K562 (cell line): Measurements from ENCODE around the gene EMILIN3. TPM values are rescaled to one million over a fixed set of nuclear protein-coding genes. Genes with fewer than 3 reads are reported as not detected.
A peak's percentile ranks its signal among the peaks of the same experiment; 100 is the strongest.

Experiments used
- ATAC-seq: fragments of 200-7000 bp; cut with Tn5 transposase; 3 replicates; pipeline ENCODE4 v1.9.1; 2020; ENCODE audit warnings: moderate library complexity
- BruUV-seq: library from RNA; stranded (reverse); fragments of 400-500 nt; replicated peaks from 2 replicates; lab custom pipeline; 2021; lab: Mats Ljungman, UMichigan
- CTCF ChIA-PET: fragments of 300-600 bp; formaldehyde crosslinking; extraction: SDS; loops from one replicate; lab custom pipeline; 2021; ENCODE audit warnings: low intra/inter-chr PET ratio; lab: Yijun Ruan, JAX
- POLR2A ChIA-PET: fragments of 300-600, 350-650 bp; sonication (Branson Sonifier 250); formaldehyde crosslinking; extraction: SDS; loops from one replicate; lab custom pipeline; 2021; ENCODE audit warnings: antibody characterized with exemption, inconsistent platforms; lab: Yijun Ruan, JAX
- DNase-seq, 4 experiments: peaks; one replicate each; pipeline versions ENCODE4 v3.0.0 to v3.0.0-alpha.2; 2011 to 2018; ENCODE audit warnings: low spot score in 3 of 4, mixed read lengths in 3 of 4; ENCODE audit errors: extremely low read depth in 1 of 4
- FAIRE-seq: peaks from 2 replicates; lab custom pipeline; 2011; peaks lifted over from hg19 to GRCh38; lab: Jason Lieb, UNC
- H2AFZ ChIP-seq: 2 replicates; pipeline ENCODE4 v1.6.0; 2011; ENCODE audit warnings: low read depth, low read length, control low read depth, inconsistent platforms
- H3K27ac ChIP-seq: fragments of 200-600 bp; 3 replicates; pipeline ENCODE4 v1.8.0; 2011; ENCODE audit warnings: low read depth, mild to moderate bottlenecking, control low read depth, inconsistent platforms, low read length, moderate library complexity, mixed read lengths; ENCODE audit errors: extremely low read depth
- H3K27me3 ChIP-seq, 2 experiments: fragments of 300-600 bp in 1 of 2; 2 replicates in 1 of 2; 3 replicates in 1 of 2; pipeline versions ENCODE4 v1.6.0 to v1.8.0; 2011; ENCODE audit warnings: inconsistent platforms in 2 of 2, low read length in 2 of 2, mild to moderate bottlenecking in 1 of 2, mixed read lengths in 1 of 2, moderate library complexity in 1 of 2; ENCODE audit not compliant: control insufficient read depth in 2 of 2, insufficient read depth in 2 of 2
- H3K36me3 ChIP-seq: fragments of 300-600 bp; 3 replicates; pipeline ENCODE4 v1.8.0; 2011; ENCODE audit warnings: mild to moderate bottlenecking, low read length, inconsistent platforms; ENCODE audit not compliant: control insufficient read depth, insufficient read depth
- H3K4me1 ChIP-seq, 2 experiments: fragments of 200-600 bp in 1 of 2; replicated peaks in 1 of 2; 2 replicates in 1 of 2; 3 replicates in 1 of 2; pipeline versions ENCODE4 v1.5.1 to v1.8.0; 2011; ENCODE audit warnings: inconsistent platforms in 2 of 2, low read length in 2 of 2, mild to moderate bottlenecking in 1 of 2, mixed read lengths in 1 of 2, moderate library complexity in 1 of 2; ENCODE audit not compliant: control insufficient read depth in 2 of 2, insufficient read depth in 2 of 2
- H3K4me2 ChIP-seq: 2 replicates; pipeline ENCODE4 v1.6.1; 2011; ENCODE audit warnings: low read length, control low read depth, inconsistent platforms, mixed read lengths; ENCODE audit not compliant: insufficient read depth
- H3K4me3 ChIP-seq: fragments of 200-600 bp; sonication (generic), shearing (Covaris generic); 2 replicates; pipeline ENCODE4 v1.5.1; 2016; ENCODE audit warnings: control low read depth, inconsistent platforms
- H3K79me2 ChIP-seq: fragments of 200-600 bp; 3 replicates; pipeline ENCODE4 v1.8.0; 2011; ENCODE audit warnings: low read length, inconsistent platforms; ENCODE audit not compliant: control insufficient read depth, insufficient read depth
- H3K9ac ChIP-seq, 2 experiments: 2 replicates each; pipeline versions ENCODE4 v1.6.0 to v1.6.1; 2011; ENCODE audit warnings: low read depth in 2 of 2, low read length in 2 of 2, control low read depth in 1 of 2, inconsistent platforms in 1 of 2, mild to moderate bottlenecking in 1 of 2, mixed read lengths in 1 of 2; ENCODE audit not compliant: insufficient read depth in 1 of 2
- H3K9me1 ChIP-seq: one replicate; pipeline ENCODE4 v1.6.0; 2011; ENCODE audit warnings: inconsistent platforms, mild to moderate bottlenecking, low read length, moderate library complexity; ENCODE audit not compliant: control insufficient read depth, insufficient read depth
- H3K9me3 ChIP-seq: replicated peaks from 2 replicates; pipeline ENCODE4 v1.5.1; 2011; ENCODE audit warnings: low read depth, low read length, inconsistent platforms; ENCODE audit not compliant: control insufficient read depth, insufficient read depth
- H4K20me1 ChIP-seq: replicated peaks from 2 replicates; pipeline ENCODE4 v1.6.1; 2011; ENCODE audit warnings: low read length, inconsistent platforms, mixed read lengths; ENCODE audit not compliant: control insufficient read depth, insufficient read depth
- CUX1 ChIP-seq: fragments of 200-800 bp; sonication (Bioruptor generic); IDR thresholded peaks from 2 replicates; pipeline ENCODE4 v1.6.1; 2016; ENCODE audit warnings: missing genetic modification characterization, missing compliant biosample characterization
- SOX6 ChIP-seq: fragments of 450-650 bp; IDR thresholded peaks from 2 replicates; pipeline ENCODE4 v1.6.1; 2014; ENCODE audit warnings: mild to moderate bottlenecking
- XRCC3 ChIP-seq: fragments of 450-650 bp; IDR thresholded peaks from 2 replicates; pipeline ENCODE4 v1.6.1; 2017; ENCODE audit warnings: mild to moderate bottlenecking, moderate library complexity
- ZNF23 ChIP-seq: fragments of 250-450 bp; sonication (Bioruptor Pico); IDR thresholded peaks from 2 replicates; pipeline ENCODE4 v1.4.0; 2020; ENCODE audit warnings: mild to moderate bottlenecking
- ZNF398 ChIP-seq: fragments of 250-450 bp; sonication (Bioruptor Pico); IDR thresholded peaks from 2 replicates; pipeline ENCODE4 v1.8.0; 2021; ENCODE audit warnings: moderate library complexity, mild to moderate bottlenecking, inconsistent platforms
- whole genome bisulfite sequencing: fragments of 100-300 bp; shearing (Covaris generic); methylation state at CpG from one replicate; pipeline ENCODE4 v1.1.6; 2016; ENCODE audit warnings: low coverage, mixed read lengths; ENCODE audit not compliant: insufficient coverage; ENCODE audit errors: missing lambda C conversion rate; 5-methylcytosine and 5-hydroxymethylcytosine counted together
- in situ Hi-C: fragments of 300-500 bp; cut with MboI; formaldehyde crosslinking; loops from 4 replicates; pipeline ENCODE4 v1.15.0; 2018; ENCODE audit warnings: inconsistent platforms, mixed read lengths
- intact Hi-C: fragments of 100-400 bp; cut with micrococcal nuclease; formaldehyde crosslinking; loops from 2 replicates; pipeline ENCODE4 v1.14.2; 2022
- polyA plus RNA-seq, 8 experiments: library from polyadenylated mRNA; depleted of rRNA in 4 of 8; stranded (reverse) in 5 of 8; unstranded in 3 of 8; fragments of >200 nt; fragmentation: Nextera tagmentation in 2 of 8; fragmentation: Illumina TruSeq in 1 of 8; extraction: Ambion mirVana in 2 of 8; extraction: Trizol in 1 of 8; gene quantifications; 2 replicates each; pipeline versions ENCODE4 v1.2.1 to v1.2.3, GENCODE V29; 2011 to 2014; ENCODE audit warnings: inconsistent platforms in 1 of 8, missing spikeins in 1 of 8
- total RNA-seq, 7 experiments: library from RNA; depleted of rRNA in 6 of 7; stranded (reverse); fragments of >200 nt in 6 of 7; fragmentation: Illumina TruSeq in 2 of 7; extraction: Trizol in 2 of 7; gene quantifications; 2 replicates each; pipeline versions ENCODE4 v1.2.1 to v1.2.3, GENCODE V29; 2011 to 2021; ENCODE audit warnings: low replicate concordance in 1 of 7

EMILIN3 gene
- total and polyA plus RNA-seq, 9 of the 15 experiments (the other 6 are each of a cell fraction or from before 2014, with no cell fraction given) = 0.01 to 0.07 TPM; not detected in 7

- ATAC-seq = peak; percentile 7
- Histone ChIP-seq H3K4me2 (no peak overlapping the region), H3K9ac (peak overlapping the region in 1 of 2 experiments; percentile 31; a peak in 1 of 4 replicates), H3K36me3 (no peaks in the 10 kb centered on the region; the same call in 2 of the 3 replicates), H3K27ac (no peak overlapping the region), H3K4me1 (peaks cover 0 to 27% of the 10 kb centered on the region in 2 experiments; a peak in 2 of 5 replicates), H3K4me3 (no peak overlapping the region), H3K9me3 (no peaks in the 10 kb centered on the region), H4K20me1 (peaks cover 18% of the 10 kb centered on the region), H3K9me1 (no peaks in the 10 kb centered on the region), H3K27me3 (peaks cover 17 to 47% of the 10 kb centered on the region in 2 experiments; a peak in 4 of 5 replicates), H3K79me2 (no peaks in the 10 kb centered on the region), H2AFZ (no peak overlapping the region)
- WGBS = 19% methylated on average over 16 of the region's 22 CpGs
- no peak for DNase-seq
- ChIA-PET CTCF (no interaction called here), POLR2A (interaction anchor here (0.6 kb wide), 1 partner anchor 56 kb away, joined by 3 read pairs; no protein-coding TSS in a partner anchor)
- in situ Hi-C loops = no loop called here
- intact Hi-C loops = no loop called here
- no TSS peak for BruUV-seq
- no peak for FAIRE-seq
- TF ChIP-seq SOX6 (no peak), ZNF398 (CRISPR knock-in tag) (no peak), CUX1 (CRISPR knock-in tag) (no peak), XRCC3 (no peak), ZNF23 (no peak)
Observed at GRCh38 chr20:41360831-41361756, 5.5 kb downstream of the EMILIN3 start.
